ENCODE measurements around the gene NT5C1A.

Gene NT5C1A

GRCh38 chr1:39701049-39701439, 29.1 kb upstream of the NT5C1A start:
- Histone ChIP-seq H3K9ac (ENCODE audit: low read depth, low read length, poor library complexity, severe bottlenecking) (no peak overlapping the region), H2AFZ (ENCODE audit: low read length) (peak overlapping the region; percentile 21; the same call in 1 of the 2 replicates), H3K4me1 (ENCODE audit: insufficient read depth, low read length, poor library complexity, severe bottlenecking) (no peaks in the 10 kb centered on the region), H4K20me1 (ENCODE audit: insufficient read depth, low read length, poor library complexity, severe bottlenecking) (no peaks in the 10 kb centered on the region), H3K4me2 (ENCODE audit: low read depth, low read length, poor library complexity, severe bottlenecking) (no peak overlapping the region), H3K9me2 (replicated peaks; ENCODE audit: low read depth, low read length) (no peaks in the 10 kb centered on the region), H3K36me3 (ENCODE audit: insufficient read depth, low read length) (no peaks in the 10 kb centered on the region), H3F3A (ENCODE audit: low read depth) (no peaks in the 10 kb centered on the region), H3K9me3 (ENCODE audit: insufficient read depth, low read depth, low read length) (no peaks in the 10 kb centered on the region), H3K4me3 (ENCODE audit: low read length, poor library complexity, severe bottlenecking) (no peak overlapping the region), H3K27me3 (ENCODE audit: insufficient read depth, low read length, poor library complexity, severe bottlenecking) (no peaks in the 10 kb centered on the region), H3K79me2 (ENCODE audit: insufficient read depth, low read length) (no peaks in the 10 kb centered on the region)
- TF ChIP-seq CTCF (conservative IDR thresholded peaks at IDR 0.05; ENCODE audit: low read length), result no peak
- TF ChIP-seq EZH2phosphoT487 (IDR thresholded peaks at IDR 0.05; ENCODE audit: borderline replicate concordance), result no peak

GRCh38 chr1:39700348-39700747, 28.4 kb upstream of the NT5C1A start:
- no peaks in the 10 kb centered on the region for H3K9me3 ChIP-seq (ENCODE audit: insufficient read depth, low read depth, low read length)
- TF ChIP-seq CTCF (conservative IDR thresholded peaks at IDR 0.05; ENCODE audit: low read length), result no peak
- no peak for TF ChIP-seq EZH2phosphoT487 (IDR thresholded peaks at IDR 0.05; ENCODE audit: borderline replicate concordance)
- H3K27me3 ChIP-seq (ENCODE audit: insufficient read depth, low read length, poor library complexity, severe bottlenecking), result no peaks in the 10 kb centered on the region
- no peaks in the 10 kb centered on the region for H3F3A ChIP-seq (ENCODE audit: low read depth)
- H4K20me1 ChIP-seq (ENCODE audit: insufficient read depth, low read length, poor library complexity, severe bottlenecking), result no peaks in the 10 kb centered on the region
- H3K79me2 ChIP-seq (ENCODE audit: insufficient read depth, low read length), result no peaks in the 10 kb centered on the region
- no peaks in the 10 kb centered on the region for H3K36me3 ChIP-seq (ENCODE audit: insufficient read depth, low read length)
- H3K9me2 ChIP-seq (replicated peaks; ENCODE audit: low read depth, low read length), result no peaks in the 10 kb centered on the region
- no peak overlapping the region for H2AFZ ChIP-seq (ENCODE audit: low read length)
- H3K9ac ChIP-seq (ENCODE audit: low read depth, low read length, poor library complexity, severe bottlenecking), result no peak overlapping the region
- no peak overlapping the region for H3K4me3 ChIP-seq (ENCODE audit: low read length, poor library complexity, severe bottlenecking)
- H3K4me1 ChIP-seq (ENCODE audit: insufficient read depth, low read length, poor library complexity, severe bottlenecking), result no peaks in the 10 kb centered on the region
- H3K4me2 ChIP-seq (ENCODE audit: low read depth, low read length, poor library complexity, severe bottlenecking), result no peak overlapping the region

- H3K9me2 ChIP-seq (replicated peaks; ENCODE audit: low read depth, low read length), result no peaks in the 10 kb centered on the region
- H3K4me1 ChIP-seq (ENCODE audit: insufficient read depth, low read length, poor library complexity, severe bottlenecking), result no peaks in the 10 kb centered on the region
- H4K20me1 ChIP-seq (ENCODE audit: insufficient read depth, low read length, poor library complexity, severe bottlenecking), result no peaks in the 10 kb centered on the region
- H3K79me2 ChIP-seq (ENCODE audit: insufficient read depth, low read length), result no peaks in the 10 kb centered on the region
- no peaks in the 10 kb centered on the region for H3K9me3 ChIP-seq (ENCODE audit: insufficient read depth, low read depth, low read length)
- H3F3A ChIP-seq (ENCODE audit: low read depth), result no peaks in the 10 kb centered on the region
- H3K4me3 ChIP-seq (ENCODE audit: low read length, poor library complexity, severe bottlenecking), result no peak overlapping the region
- no peak overlapping the region for H3K9ac ChIP-seq (ENCODE audit: low read depth, low read length, poor library complexity, severe bottlenecking)
- H3K27me3 ChIP-seq (ENCODE audit: insufficient read depth, low read length, poor library complexity, severe bottlenecking), result no peaks in the 10 kb centered on the region
- no peaks in the 10 kb centered on the region for H3K36me3 ChIP-seq (ENCODE audit: insufficient read depth, low read length)
- TF ChIP-seq EZH2phosphoT487 (IDR thresholded peaks at IDR 0.05; ENCODE audit: borderline replicate concordance) (no peak), CTCF (conservative IDR thresholded peaks at IDR 0.05; ENCODE audit: low read length) (no peak)
- no peak overlapping the region for H2AFZ ChIP-seq (ENCODE audit: low read length)
- no peak overlapping the region for H3K4me2 ChIP-seq (ENCODE audit: low read depth, low read length, poor library complexity, severe bottlenecking)
Observed at GRCh38 chr1:39699419-39699818, 27.5 kb upstream of the NT5C1A start.
